HG02678 (cell line): ENCODE measurements around the gene UNC13A.

ENCODE experiments used
- ATAC-seq: cut with Tn5 transposase; IDR thresholded peaks from one replicate; pipeline ENCODE4 v1.9.1; 2021; ENCODE audit warnings: mild to moderate bottlenecking, moderate library complexity; ENCODE audit not compliant: unreplicated experiment

The UNC13A gene

DNA sequence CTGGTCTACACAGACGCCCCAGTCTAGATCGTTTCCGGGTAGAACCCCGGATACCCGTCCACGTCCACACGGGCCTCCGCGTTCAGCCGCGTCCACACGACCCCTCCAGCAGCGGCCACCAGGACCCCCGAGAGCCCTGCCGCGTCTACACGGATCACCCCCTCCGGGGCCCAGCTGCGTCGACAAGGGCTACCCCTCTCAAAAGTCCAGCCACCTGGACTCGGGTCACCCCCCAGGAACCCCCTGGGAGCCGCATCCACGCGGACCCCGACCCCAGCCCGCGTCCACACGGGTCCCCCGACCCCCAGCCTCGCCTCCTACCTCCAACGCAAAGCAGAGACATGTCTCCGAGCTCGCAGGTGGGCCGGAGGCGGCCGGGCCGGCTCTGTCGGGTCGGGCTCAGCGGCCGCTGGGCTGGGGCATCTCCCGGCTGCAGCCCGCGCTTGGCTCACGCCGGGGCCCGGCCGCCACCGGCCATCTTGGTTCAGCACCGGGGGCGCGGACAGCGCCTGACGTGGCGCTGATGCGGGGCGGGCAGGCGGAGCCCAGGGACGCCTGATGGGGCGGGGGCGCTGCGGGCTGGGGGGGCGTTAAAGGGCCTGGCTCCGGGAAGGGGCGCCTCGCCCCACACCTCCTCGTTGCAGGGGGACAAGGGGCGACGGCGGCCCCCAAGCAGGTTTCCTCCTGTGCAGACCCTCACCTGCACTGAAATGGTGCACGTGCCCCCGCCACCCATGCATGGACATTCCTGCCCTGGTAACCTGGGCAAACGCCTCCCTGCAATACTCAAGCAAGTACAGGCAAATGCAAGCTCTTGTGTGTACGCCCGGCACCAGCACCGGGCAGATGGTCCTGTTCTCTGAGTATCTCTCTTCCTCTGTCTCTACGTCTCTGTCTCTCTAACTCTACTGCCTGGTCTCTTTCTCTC, at the start of gene UNC13A:
UNC13A (minus strand) TSS at position 498 of the 928 bp plus-strand sequence; CDS start at position 343, 155 bp downstream.
- ATAC-seq = no peak

DNA sequence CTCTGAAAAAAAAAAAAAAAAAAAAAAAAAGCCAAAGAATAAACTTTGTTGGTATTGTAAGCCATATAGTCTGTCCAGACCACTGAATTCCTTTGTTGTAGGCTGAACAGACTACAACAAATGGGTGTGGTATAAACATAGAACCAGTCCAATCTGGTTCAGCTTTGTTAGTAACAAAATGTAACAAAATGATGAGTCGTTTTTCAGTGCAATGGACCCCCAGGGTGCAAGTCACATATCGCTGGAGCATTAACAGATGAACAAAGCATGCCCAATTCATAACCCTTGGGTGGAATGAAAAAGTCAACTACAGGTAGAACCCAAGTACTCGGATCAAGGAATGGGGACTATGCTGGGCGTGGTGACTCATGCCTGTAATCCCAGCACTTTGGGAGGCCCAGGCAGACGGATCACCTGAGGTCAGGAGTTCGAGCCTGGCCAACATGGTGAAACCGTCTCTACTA, 49.6 kb upstream of the UNC13A start:
- ATAC-seq = no peak

DNA sequence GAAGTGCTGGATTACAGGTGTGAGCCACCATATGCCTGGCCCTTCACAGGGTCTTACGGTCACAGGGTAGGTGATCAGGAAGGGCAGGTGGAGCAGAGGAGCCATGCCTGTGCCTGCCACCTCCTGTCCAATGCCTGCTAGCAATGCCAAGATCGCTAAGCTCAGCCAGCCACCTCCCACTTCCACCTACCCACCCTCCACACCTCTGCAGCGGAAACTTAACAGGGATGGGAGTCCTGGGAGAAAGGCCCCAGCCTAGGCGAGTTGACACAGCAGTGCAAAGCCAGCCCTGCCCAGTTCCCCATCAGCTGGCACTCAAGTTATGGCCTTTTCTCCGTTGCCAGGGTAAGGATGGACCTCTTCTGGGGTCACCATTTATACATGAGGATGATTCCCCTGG, 47.3 kb upstream of the UNC13A start:
- ATAC-seq = no peak

DNA sequence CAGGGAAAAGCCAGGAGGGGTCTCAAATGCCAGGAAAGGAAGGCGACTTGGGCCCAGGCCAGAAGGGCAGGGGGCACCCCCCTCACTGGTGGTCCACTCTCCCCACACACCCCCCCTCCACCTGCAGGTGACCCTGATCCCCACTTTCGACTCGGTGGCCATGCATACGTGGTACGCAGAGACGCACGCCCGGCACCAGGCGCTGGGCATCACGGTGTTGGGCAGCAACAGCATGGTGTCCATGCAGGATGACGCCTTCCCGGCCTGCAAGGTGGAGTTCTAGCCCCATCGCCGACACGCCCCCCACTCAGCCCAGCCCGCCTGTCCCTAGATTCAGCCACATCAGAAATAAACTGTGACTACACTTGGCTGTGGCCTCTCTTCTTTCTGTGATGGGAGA, 46.0 kb upstream of the UNC13A start:
- no peak for ATAC-seq

GRCh38 chr19:17733127-17733526, 45.0 kb upstream of the UNC13A start:
- ATAC-seq = no peak

GRCh38 chr19:17727843-17728242, 39.7 kb upstream of the UNC13A start:
- no peak for ATAC-seq

DNA sequence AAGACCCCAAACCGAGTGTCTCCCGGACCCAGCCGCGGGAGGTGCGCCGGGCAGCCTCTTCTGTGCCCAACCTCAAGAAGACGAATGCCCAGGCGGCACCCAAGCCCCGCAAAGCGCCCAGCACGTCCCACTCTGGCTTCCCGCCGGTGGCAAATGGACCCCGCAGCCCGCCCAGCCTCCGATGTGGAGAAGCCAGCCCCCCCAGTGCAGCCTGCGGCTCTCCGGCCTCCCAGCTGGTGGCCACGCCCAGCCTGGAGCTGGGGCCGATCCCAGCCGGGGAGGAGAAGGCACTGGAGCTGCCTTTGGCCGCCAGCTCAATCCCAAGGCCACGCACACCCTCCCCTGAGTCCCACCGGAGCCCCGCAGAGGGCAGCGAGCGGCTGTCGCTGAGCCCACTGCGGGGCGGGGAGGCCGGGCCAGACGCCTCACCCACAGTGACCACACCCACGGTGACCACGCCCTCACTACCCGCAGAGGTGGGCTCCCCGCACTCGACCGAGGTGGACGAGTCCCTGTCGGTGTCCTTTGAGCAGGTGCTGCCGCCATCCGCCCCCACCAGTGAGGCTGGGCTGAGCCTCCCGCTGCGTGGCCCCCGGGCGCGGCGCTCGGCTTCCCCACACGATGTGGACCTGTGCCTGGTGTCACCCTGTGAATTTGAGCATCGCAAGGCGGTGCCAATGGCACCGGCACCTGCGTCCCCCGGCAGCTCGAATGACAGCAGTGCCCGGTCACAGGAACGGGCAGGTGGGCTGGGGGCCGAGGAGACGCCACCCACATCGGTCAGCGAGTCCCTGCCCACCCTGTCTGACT, 39.0 kb upstream of the UNC13A start:
- no peak for ATAC-seq

DNA sequence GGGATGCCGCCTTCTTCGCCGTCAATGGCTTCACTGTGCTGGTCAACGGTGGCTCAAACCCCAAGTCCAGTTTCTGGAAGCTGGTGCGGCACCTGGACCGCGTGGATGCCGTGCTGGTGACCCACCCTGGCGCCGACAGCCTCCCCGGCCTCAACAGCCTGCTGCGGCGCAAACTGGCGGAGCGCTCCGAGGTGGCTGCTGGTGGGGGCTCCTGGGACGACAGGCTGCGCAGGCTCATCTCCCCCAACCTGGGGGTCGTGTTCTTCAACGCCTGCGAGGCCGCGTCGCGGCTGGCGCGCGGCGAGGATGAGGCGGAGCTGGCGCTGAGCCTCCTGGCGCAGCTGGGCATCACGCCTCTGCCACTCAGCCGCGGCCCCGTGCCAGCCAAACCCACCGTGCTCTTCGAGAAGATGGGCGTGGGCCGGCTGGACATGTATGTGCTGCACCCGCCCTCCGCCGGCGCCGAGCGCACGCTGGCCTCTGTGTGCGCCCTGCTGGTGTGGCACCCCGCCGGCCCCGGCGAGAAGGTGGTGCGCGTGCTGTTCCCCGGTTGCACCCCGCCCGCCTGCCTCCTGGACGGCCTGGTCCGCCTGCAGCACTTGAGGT, 38.1 kb upstream of the UNC13A start:
- ATAC-seq = no peak

GRCh38 chr19:17725422-17726078, 37.4 kb upstream of the UNC13A start:
- ATAC-seq = no peak

GRCh38 chr19:17724655-17725054, 36.5 kb upstream of the UNC13A start:
- ATAC-seq = no peak

DNA sequence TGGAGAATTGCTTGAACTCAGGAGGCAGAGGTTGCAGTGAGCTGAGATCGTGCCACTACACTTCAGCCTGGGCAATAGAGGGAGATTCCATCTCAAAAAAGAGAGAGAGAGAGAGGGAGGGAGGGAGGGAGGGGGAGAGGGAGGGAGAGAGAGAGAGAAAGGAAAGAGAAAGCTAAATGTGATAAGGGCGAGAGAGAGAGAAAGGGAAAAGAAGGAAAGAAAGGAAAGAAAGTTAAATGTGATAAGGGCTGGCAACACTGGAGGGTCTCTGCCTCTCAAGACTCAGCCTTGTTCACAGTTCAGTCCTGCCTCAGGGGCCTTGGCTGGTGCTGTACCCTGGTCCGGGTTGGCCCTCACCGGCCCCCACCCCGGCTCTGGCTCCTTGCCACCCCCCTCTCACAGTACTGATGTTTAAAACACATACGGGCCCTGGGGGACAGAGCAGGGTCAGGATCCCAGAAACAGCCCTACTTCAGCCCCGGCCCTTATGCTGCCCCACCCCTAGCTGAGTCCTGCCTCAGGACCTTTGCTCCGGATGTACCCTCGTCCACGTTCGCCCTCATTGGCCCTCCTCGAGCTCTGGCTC, 34.6 kb upstream of the UNC13A start:
- ATAC-seq = no peak

DNA sequence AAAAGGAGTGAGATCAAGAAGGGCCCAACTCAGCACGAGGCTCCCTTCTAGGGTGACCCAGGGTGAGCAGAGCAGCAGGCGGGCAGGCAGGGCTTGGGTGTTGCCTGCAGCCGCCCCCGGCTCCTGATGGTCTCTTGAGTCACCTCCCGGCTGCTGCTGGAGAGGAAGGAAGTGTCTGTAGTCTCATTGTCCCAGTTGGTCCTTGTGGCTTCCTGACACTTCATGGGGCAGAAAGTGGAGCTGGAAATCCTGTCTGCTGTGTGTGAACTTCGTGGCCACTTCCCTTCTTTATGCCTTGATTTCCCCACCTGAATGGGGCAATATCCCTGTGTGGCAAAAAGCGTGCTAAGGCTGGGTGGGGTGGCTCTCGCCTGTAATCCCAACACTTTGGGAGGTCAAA, 33.7 kb upstream of the UNC13A start:
- no peak for ATAC-seq

DNA sequence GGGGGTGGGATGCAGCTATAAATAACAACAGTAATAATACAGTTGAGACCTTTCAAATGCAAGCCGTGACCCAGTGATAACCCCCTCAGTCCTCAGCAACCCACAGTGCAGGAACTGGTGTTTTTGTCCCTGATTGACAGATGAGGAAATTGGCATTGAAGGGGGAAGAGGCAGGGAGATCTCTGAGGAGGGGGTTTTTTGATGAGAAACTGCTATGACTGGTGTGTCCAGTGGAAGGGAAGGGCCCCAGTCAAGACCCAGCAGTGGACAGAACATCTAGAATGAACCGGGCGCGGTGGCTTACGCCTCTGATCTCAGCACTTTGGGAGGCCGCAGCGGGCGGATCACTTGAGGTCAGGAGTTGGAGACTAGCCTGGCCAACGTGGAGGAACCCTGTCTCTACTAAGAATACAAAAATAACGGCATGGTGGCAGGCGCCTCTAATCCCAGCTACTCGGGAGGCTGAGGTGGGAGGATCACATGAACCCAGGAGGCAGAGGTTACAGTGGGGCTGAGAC, 33.0 kb upstream of the UNC13A start:
- no peak for ATAC-seq

GRCh38 chr19:17720440-17720839, 32.3 kb upstream of the UNC13A start:
- ATAC-seq = no peak

DNA sequence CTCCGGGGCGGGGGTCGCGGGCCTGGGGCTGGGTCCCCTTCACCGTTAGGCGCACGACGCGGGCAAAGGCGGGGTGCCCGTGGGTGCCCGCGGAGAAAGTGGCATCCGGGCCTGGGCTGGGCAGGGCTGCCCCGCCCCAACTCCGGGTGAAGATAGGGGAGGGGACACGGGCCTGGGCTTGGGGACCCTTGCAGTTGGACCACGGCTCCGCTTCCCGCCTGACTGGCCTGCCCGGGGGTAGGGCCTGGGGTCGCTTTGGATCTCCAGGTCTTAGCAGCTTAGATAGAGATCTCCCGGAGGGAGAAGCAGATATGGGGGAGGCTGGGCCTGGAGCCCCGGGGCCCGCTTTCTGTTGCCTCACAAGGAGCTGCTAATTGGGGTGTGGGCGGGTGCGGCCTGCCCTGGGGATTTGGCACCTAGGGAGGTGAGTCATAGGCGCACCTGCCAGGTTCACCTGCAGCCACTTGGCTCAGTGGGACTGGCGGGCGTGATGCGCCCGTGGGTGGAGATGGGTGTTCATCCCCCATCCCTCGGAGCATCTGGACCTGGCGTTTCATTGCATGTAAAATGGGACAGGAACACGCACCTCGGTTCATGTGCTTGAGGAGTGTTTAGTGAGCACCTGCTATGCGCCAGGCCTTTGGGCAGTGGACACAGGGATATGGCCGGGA, 31.7 kb upstream of the UNC13A start:
- peak; percentile 33 for ATAC-seq

GRCh38 chr19:17718947-17719711, 31.0 kb upstream of the UNC13A start, which contains the start of gene MAP1S:
TSS of gene MAP1S (plus strand) at chr19:17719480. CDS start at chr19:17719503, 23 bp downstream.
- ATAC-seq = peak; percentile 82

DNA sequence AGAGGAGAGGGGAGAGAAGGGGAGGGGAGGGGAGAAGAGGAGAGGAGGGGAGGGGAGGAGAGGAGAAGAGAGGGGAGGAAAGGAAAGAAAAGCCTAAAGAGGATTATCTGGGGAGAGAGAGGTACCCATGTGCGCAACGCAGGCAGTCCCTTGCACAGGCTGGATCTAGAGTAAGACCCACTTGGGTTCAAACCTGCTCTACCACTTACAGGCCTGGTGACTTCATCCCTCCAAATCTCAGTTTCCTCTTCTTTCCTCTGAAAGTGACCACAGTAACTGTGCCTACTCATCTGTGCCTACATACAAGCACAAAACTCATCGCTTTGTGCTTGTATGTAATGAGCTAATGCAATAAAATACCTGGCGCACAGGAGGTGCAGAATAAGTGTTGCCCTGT, 30.4 kb upstream of the UNC13A start:
- no peak for ATAC-seq

GRCh38 chr19:17716309-17716929, 28.3 kb upstream of the UNC13A start:
- no peak for ATAC-seq
